ENCODE data around the gene COG4. TPM values are rescaled to one million over a fixed set of nuclear protein-coding genes. Genes with fewer than 3 reads are reported as not detected.

The COG4 gene
- total and polyA plus RNA-seq, 9 donors, result 27.4 to 46.5 (median 36.3) TPM

DNA sequence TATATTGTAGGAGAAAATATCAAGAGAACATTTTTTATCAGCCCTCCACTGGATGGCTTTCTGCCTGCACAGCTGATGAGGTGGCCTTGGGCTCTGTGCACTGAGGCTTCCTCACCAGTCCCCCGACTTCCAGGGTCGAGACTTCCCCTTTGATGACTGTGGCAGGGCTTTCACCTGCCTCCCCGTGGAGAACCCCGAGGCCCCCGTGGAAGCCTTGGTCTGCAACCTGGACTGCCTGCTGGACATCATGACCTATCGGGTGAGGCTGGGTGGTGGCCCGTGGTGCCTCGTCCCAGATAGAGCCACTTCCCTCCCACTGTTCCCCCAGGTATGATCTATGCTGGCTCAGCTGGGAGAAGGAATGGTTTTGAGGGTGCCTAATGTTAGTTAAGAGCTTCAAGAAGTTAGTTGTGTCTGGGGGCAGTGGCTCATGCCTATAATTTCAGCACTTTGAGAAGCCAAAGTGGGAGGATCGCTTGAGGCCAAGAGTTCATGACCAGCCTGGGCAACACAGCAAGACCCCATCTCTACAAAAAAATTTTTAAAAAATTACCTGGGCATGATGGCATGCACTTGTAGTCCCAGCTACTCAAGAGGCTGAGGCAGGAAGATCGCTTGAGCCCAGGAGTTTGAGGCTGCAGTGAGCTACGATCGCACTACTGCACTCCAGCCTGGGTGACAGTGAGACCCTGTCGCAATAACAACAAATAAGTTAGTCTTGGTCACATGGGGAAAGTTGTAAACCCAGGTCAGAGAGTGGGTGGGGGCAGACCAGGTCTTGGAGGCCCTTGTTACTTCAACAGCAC lies 57.2 kb downstream of the COG4 start:
- TF ChIP-seq POLR2A (IDR thresholded peaks at IDR 0.05), result no peak
- TF ChIP-seq, protein P1, sequence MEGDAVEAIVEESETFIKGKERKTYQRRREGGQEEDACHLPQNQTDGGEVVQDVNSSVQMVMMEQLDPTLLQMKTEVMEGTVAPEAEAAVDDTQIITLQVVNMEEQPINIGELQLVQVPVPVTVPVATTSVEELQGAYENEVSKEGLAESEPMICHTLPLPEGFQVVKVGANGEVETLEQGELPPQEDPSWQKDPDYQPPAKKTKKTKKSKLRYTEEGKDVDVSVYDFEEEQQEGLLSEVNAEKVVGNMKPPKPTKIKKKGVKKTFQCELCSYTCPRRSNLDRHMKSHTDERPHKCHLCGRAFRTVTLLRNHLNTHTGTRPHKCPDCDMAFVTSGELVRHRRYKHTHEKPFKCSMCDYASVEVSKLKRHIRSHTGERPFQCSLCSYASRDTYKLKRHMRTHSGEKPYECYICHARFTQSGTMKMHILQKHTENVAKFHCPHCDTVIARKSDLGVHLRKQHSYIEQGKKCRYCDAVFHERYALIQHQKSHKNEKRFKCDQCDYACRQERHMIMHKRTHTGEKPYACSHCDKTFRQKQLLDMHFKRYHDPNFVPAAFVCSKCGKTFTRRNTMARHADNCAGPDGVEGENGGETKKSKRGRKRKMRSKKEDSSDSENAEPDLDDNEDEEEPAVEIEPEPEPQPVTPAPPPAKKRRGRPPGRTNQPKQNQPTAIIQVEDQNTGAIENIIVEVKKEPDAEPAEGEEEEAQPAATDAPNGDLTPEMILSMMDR (IDR thresholded peaks at IDR 0.05), result no peak
- TF ChIP-seq EP300 (IDR thresholded peaks at IDR 0.05), result no peak
- Histone ChIP-seq H3K27ac (no peak overlapping the region), H3K4me3 (no peak overlapping the region), H3K9me3 (no peaks in the 10 kb centered on the region), H3K4me1 (ENCODE audit: insufficient read depth) (peaks cover 4% of the 10 kb centered on the region), H3K27me3 (no peaks in the 10 kb centered on the region), H3K36me3 (no peaks in the 10 kb centered on the region)
- intact Hi-C loops (cut with DNase I), result no loop called here
- no peak for DNase-seq
- 52 to 62% (median 56%) methylated on average over 13 of the region's 13 CpGs for WGBS, 3 donors

DNA sequence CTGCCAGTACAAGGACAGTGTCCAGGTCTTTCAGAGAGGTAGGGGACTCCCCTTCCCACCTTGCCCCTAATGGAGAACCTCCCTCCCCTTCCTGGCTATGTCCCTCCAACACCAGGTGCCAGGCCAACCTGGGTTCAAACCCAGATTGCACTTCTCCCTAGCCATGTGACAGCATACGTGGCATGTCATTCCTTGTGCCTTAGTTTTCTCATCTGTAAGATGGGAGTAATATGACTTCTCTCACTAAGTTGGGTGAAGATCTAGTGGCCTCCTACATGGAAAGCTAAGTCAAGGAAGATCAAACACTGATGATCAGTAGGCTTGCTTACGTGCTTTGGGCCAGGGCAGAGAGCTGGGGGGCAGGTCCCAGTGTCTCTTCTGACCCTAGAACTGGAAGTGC lies 60.1 kb downstream of the COG4 start:
- 96 to 97% (median 97%) methylated on average over 2 of the region's 2 CpGs for WGBS, 3 donors
- intact Hi-C loops (cut with DNase I), result no loop called here

DNA sequence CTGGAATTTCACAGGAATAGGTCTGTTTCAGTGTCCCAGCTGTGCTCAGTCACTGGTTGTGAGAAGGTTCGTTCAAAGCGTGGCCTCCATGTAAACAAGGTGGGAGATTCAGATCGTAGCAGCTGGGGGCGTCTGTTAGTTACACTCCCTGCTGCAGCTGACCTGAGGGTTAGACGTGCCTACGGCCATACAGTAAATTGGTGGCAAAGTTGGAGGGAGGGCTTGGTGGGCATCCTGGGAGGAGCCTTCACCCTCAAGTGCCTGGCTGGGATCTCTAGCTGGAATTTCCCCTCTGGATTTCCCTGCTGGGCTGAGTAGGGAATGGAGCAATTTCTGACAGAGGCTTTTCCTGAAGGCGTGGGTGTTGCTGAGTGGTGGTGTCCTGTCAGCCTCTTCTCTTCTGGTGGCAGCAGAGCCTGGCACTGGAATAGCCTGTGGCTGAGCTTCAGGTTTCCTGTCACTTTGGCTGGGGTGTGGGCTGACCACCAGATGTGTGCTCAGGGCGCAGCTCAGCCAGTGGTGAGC lies 62.6 kb downstream of the COG4 start:
- H3K4me1 ChIP-seq (ENCODE audit: insufficient read depth), result peaks cover 3% of the 10 kb centered on the region
- intact Hi-C loops (cut with DNase I), result no loop called here
- DNase-seq, result no peak
- no peaks in the 10 kb centered on the region for H3K9me3 ChIP-seq
- no peak overlapping the region for H3K27ac ChIP-seq
- no peaks in the 10 kb centered on the region for H3K36me3 ChIP-seq
- WGBS, 3 donors, result 32 to 52% (median 39%) methylated on average over 8 of the region's 8 CpGs
- no peak overlapping the region for H3K4me3 ChIP-seq
- no peak for TF ChIP-seq POLR2A (IDR thresholded peaks at IDR 0.05)
- TF ChIP-seq, protein P1 (IDR thresholded peaks at IDR 0.05), result no peak
- no peak for TF ChIP-seq EP300 (IDR thresholded peaks at IDR 0.05)
- H3K27me3 ChIP-seq, result no peaks in the 10 kb centered on the region

More for the DNA sequence above, 60.1 kb downstream of the COG4 start:
- Histone ChIP-seq H3K4me3 (no peak overlapping the region), H3K27ac (no peak overlapping the region), H3K9me3 (no peaks in the 10 kb centered on the region), H3K36me3 (no peaks in the 10 kb centered on the region), H3K4me1 (ENCODE audit: insufficient read depth) (peaks cover 4% of the 10 kb centered on the region), H3K27me3 (no peaks in the 10 kb centered on the region)
- TF ChIP-seq POLR2A (IDR thresholded peaks at IDR 0.05) (no peak), EP300 (IDR thresholded peaks at IDR 0.05) (no peak)
- TF ChIP-seq, protein P1 (IDR thresholded peaks at IDR 0.05), result no peak
- DNase-seq, result no peak

DNA sequence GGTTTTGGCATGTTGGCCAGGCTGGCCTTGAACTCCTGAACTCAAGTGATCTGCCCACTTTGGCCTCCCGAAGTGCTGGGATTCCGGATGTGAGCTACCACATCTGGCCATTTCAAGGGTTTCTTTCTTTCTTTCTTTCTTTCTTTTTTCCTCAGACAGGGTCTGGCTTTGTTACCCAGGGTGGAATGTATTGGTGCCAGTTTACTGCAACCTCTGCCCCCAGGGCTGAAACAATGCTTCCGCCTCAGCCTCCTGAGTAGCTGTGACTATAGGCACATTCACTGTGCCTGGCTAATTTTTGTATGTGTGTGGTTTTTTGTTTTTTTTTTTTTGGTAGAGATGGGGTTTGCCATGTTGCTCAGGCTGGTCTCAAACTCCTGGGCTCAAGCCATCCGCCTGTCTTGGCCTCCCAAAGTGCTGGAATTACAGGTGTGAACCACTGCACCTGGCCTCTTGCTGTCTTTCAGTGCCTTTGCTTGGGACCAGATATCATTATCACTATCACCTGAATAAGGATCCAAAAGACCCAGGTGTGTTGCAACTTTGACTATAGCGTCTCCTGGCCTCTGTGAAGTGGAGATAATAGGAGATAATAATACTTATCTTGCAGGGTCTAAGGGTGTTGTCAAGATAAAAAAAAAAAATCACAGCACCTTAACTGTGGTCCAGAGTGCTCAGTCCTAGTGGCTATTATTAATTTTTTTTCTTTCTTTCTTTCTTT lies 65.7 kb downstream of the COG4 start:
- Histone ChIP-seq H3K9me3 (no peaks in the 10 kb centered on the region), H3K4me1 (ENCODE audit: insufficient read depth) (peaks cover 5% of the 10 kb centered on the region), H3K4me3 (no peak overlapping the region), H3K27me3 (no peaks in the 10 kb centered on the region), H3K27ac (no peak overlapping the region), H3K36me3 (no peaks in the 10 kb centered on the region)
- 67 to 79% (median 70%) methylated on average over 5 of the region's 5 CpGs for WGBS, 3 donors
- intact Hi-C loops (cut with DNase I), result no loop called here
- TF ChIP-seq EP300 (IDR thresholded peaks at IDR 0.05), result no peak
- TF ChIP-seq, protein P1 (IDR thresholded peaks at IDR 0.05), result no peak
- TF ChIP-seq POLR2A (IDR thresholded peaks at IDR 0.05), result no peak
- no peak for DNase-seq
